ENCODE results near the gene TSSK1B. TPM values are rescaled to one million over a fixed set of nuclear protein-coding genes. Genes with fewer than 3 reads are reported as not detected.

TSSK1B gene
- total RNA-seq, 1 donor from 2014 or later = not detected

- H3K9me3 Mint-ChIP-seq (ENCODE audit: unreplicated experiment) = no peaks in the 10 kb centered on the region
- H3K4me3 Mint-ChIP-seq (ENCODE audit: unreplicated experiment) = no peak overlapping the region
- peaks cover 1% of the 10 kb centered on the region for H3K27me3 Mint-ChIP-seq (ENCODE audit: unreplicated experiment)
- TF ChIP-seq CTCF (IDR thresholded peaks at IDR 0.05; ENCODE audit: unreplicated experiment) = no peak
- no peak overlapping the region for H3K27ac Mint-ChIP-seq (ENCODE audit: unreplicated experiment)
- H3K4me1 Mint-ChIP-seq (ENCODE audit: unreplicated experiment) = no peaks in the 10 kb centered on the region
- DNase-seq (ENCODE audit: low spot score) = no peak
- H3K36me3 Mint-ChIP-seq (ENCODE audit: low read depth, unreplicated experiment) = no peaks in the 10 kb centered on the region
These were observed 18.2 kb upstream of the TSSK1B start for GRCh38 chr5:113452941-113453340.

DNA sequence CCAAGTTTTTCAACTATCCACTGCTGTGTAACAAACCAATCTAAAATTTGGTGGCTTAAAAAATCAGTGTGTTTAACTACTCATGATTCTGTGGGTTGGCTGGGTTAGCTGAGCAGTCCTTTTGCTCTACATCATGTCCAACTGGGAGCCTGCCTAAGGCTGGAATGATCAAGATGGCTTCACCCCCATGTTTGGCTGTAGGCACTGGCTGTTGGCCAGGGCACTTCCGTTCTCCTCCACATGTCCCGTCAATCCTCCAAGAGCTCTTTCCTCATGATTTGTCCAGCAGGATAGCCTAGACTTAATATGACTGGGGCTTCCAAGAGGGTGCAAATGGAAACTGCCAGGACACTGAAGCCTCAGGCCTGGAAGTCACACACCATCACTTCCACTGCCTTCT lies 17.0 kb upstream of the TSSK1B start:
- DNase-seq (ENCODE audit: low spot score) = no peak
- TF ChIP-seq CTCF (IDR thresholded peaks at IDR 0.05; ENCODE audit: unreplicated experiment) = no peak
- Mint-ChIP-seq H3K4me3 (ENCODE audit: unreplicated experiment) (no peak overlapping the region), H3K36me3 (ENCODE audit: low read depth, unreplicated experiment) (no peaks in the 10 kb centered on the region), H3K27me3 (ENCODE audit: unreplicated experiment) (peaks cover 1% of the 10 kb centered on the region), H3K9me3 (ENCODE audit: unreplicated experiment) (no peaks in the 10 kb centered on the region), H3K27ac (ENCODE audit: unreplicated experiment) (no peak overlapping the region), H3K4me1 (ENCODE audit: unreplicated experiment) (no peaks in the 10 kb centered on the region)

- Mint-ChIP-seq H3K36me3 (ENCODE audit: low read depth, unreplicated experiment) (no peaks in the 10 kb centered on the region), H3K9me3 (ENCODE audit: unreplicated experiment) (no peaks in the 10 kb centered on the region), H3K4me3 (ENCODE audit: unreplicated experiment) (no peak overlapping the region), H3K4me1 (ENCODE audit: unreplicated experiment) (no peaks in the 10 kb centered on the region), H3K27ac (ENCODE audit: unreplicated experiment) (peak overlapping the region; percentile 48), H3K27me3 (ENCODE audit: unreplicated experiment) (peaks cover 1% of the 10 kb centered on the region)
- no peak for DNase-seq (ENCODE audit: low spot score)
- TF ChIP-seq CTCF (IDR thresholded peaks at IDR 0.05; ENCODE audit: unreplicated experiment) = no peak
These were observed 16.1 kb upstream of the TSSK1B start for GRCh38 chr5:113450929-113451328.

GRCh38 chr5:113450462-113450861 lies 15.7 kb upstream of the TSSK1B start:
- DNase-seq (ENCODE audit: low spot score) = no peak
- Mint-ChIP-seq H3K9me3 (ENCODE audit: unreplicated experiment) (no peaks in the 10 kb centered on the region), H3K27me3 (ENCODE audit: unreplicated experiment) (peaks cover 1% of the 10 kb centered on the region), H3K27ac (ENCODE audit: unreplicated experiment) (no peak overlapping the region), H3K4me3 (ENCODE audit: unreplicated experiment) (no peak overlapping the region), H3K4me1 (ENCODE audit: unreplicated experiment) (no peaks in the 10 kb centered on the region), H3K36me3 (ENCODE audit: low read depth, unreplicated experiment) (no peaks in the 10 kb centered on the region)
- TF ChIP-seq CTCF (IDR thresholded peaks at IDR 0.05; ENCODE audit: unreplicated experiment) = no peak

- TF ChIP-seq CTCF (IDR thresholded peaks at IDR 0.05; ENCODE audit: unreplicated experiment) = no peak
- Mint-ChIP-seq H3K27me3 (ENCODE audit: unreplicated experiment) (peaks cover 1% of the 10 kb centered on the region), H3K27ac (ENCODE audit: unreplicated experiment) (no peak overlapping the region)
These were observed 13.5 kb upstream of the TSSK1B start for GRCh38 chr5:113448252-113448651.

More at GRCh38 chr5:113448252-113448651, 13.5 kb upstream of the TSSK1B start:
- DNase-seq (ENCODE audit: low spot score) = no peak
- Mint-ChIP-seq H3K4me1 (ENCODE audit: unreplicated experiment) (peaks cover 6% of the 10 kb centered on the region), H3K9me3 (ENCODE audit: unreplicated experiment) (no peaks in the 10 kb centered on the region), H3K4me3 (ENCODE audit: unreplicated experiment) (no peak overlapping the region), H3K36me3 (ENCODE audit: low read depth, unreplicated experiment) (no peaks in the 10 kb centered on the region)

Measured in endothelial cell (in vitro differentiated cells).